HEK293 (cell line): ENCODE results near the gene KCNIP4.

ENCODE experiments used
- CTCF ChIA-PET: fragments of 350-600 bp; formaldehyde crosslinking; extraction: SDS; loops from one replicate; lab custom pipeline; 2021; ENCODE audit warnings: antibody characterized with exemption; lab: Yijun Ruan, JAX
- POLR2A ChIA-PET: fragments of 300-600 bp; formaldehyde crosslinking; extraction: SDS; loops from one replicate; lab custom pipeline; 2020; ENCODE audit warnings: antibody characterized with exemption, inconsistent platforms; lab: Yijun Ruan, JAX
- H3K27ac ChIP-seq: fragments of 200-500 bp; sonication (Bioruptor generic); 2 replicates; pipeline ENCODE4 v1.5.1; 2014; ENCODE audit warnings: low read depth, low read length, control low read depth, inconsistent platforms; ENCODE audit errors: extremely low read depth
- H3K36me3 ChIP-seq, 2 experiments: fragments of 200-500 bp in 1 of 2; sonication (Bioruptor generic) in 1 of 2; 1 replicate in 1 of 2; 2 replicates in 1 of 2; pipeline ENCODE4 v1.5.1; 2014 to 2017; ENCODE audit warnings: inconsistent platforms in 2 of 2, low read length in 2 of 2; ENCODE audit not compliant: control insufficient read depth in 2 of 2, insufficient read depth in 1 of 2
- H3K4me1 ChIP-seq: fragments of 200-500 bp; sonication (Bioruptor generic); 2 replicates; pipeline ENCODE4 v1.5.1; 2014; ENCODE audit warnings: mild to moderate bottlenecking, low read length, inconsistent platforms; ENCODE audit not compliant: control insufficient read depth, insufficient read depth
- H3K4me3 ChIP-seq: 2 replicates; pipeline ENCODE4 v1.5.1; 2011; ENCODE audit warnings: low read depth, mild to moderate bottlenecking, control low read depth, low read length, moderate library complexity
- H3K9me3 ChIP-seq: fragments of 200-500 bp; sonication (Bioruptor generic); 2 replicates; pipeline ENCODE4 v1.5.1; 2014; ENCODE audit warnings: low read depth, low read length, inconsistent platforms; ENCODE audit not compliant: control insufficient read depth, insufficient read depth
- HOXA7 ChIP-seq: sonication (generic); formaldehyde crosslinking; IDR thresholded peaks from 2 replicates; pipeline ENCODE4 v1.8.1; 2022; ENCODE audit warnings: missing genetic modification reagents, borderline replicate concordance
- OVOL3 ChIP-seq: fragments of 450-650 bp; formaldehyde crosslinking; IDR thresholded peaks from 2 replicates; pipeline ENCODE4 v1.5.1; 2016; ENCODE audit warnings: missing biosample characterization, missing genetic modification characterization
- YY2 ChIP-seq: fragments of 450-650 bp; formaldehyde crosslinking; IDR thresholded peaks from 2 replicates; pipeline ENCODE4 v1.5.1; 2016; ENCODE audit warnings: missing biosample characterization, missing genetic modification characterization
- ZBTB7A ChIP-seq: fragments of 450-650 bp; formaldehyde crosslinking; IDR thresholded peaks from 2 replicates; pipeline ENCODE4 v1.5.1; 2016; ENCODE audit warnings: low read depth, missing biosample characterization, missing genetic modification characterization
- ZFP37 ChIP-seq: fragments of 450-650 bp; formaldehyde crosslinking; IDR thresholded peaks from 2 replicates; pipeline ENCODE4 v1.5.1; 2016; ENCODE audit warnings: missing biosample characterization, missing genetic modification characterization
- ZNF146 ChIP-seq: fragments of 450-650 bp; formaldehyde crosslinking; IDR thresholded peaks from 2 replicates; pipeline ENCODE4 v1.5.1; 2016; ENCODE audit warnings: missing biosample characterization, missing genetic modification characterization
- ZNF423 ChIP-seq: fragments of 450-650 bp; formaldehyde crosslinking; IDR thresholded peaks from 2 replicates; pipeline ENCODE4 v1.5.1; 2016; ENCODE audit warnings: missing biosample characterization, missing genetic modification characterization
- ZNF530 ChIP-seq: fragments of 450-650 bp; formaldehyde crosslinking; IDR thresholded peaks from 2 replicates; pipeline ENCODE4 v1.5.1; 2016; ENCODE audit warnings: low read depth, missing biosample characterization, missing genetic modification characterization
- ZNF701 ChIP-seq: fragments of 450-650 bp; formaldehyde crosslinking; IDR thresholded peaks from 2 replicates; pipeline ENCODE4 v1.5.1; 2016; ENCODE audit warnings: missing biosample characterization, missing genetic modification characterization
- ZXDB ChIP-seq: fragments of 450-650 bp; formaldehyde crosslinking; IDR thresholded peaks from 2 replicates; pipeline ENCODE4 v1.5.1; 2016; ENCODE audit warnings: missing biosample characterization, missing genetic modification characterization
- TF ChIP-seq, protein P1 (sequence below): fragments of 450-650 bp; formaldehyde crosslinking; IDR thresholded peaks from 2 replicates; pipeline ENCODE4 v1.5.1; 2017; ENCODE audit warnings: missing biosample characterization, missing genetic modification characterization
- TF ChIP-seq, protein P2 (sequence below): fragments of 450-650 bp; formaldehyde crosslinking; IDR thresholded peaks from 2 replicates; pipeline ENCODE4 v1.5.1; 2016; ENCODE audit warnings: missing biosample characterization, missing genetic modification characterization, borderline replicate concordance
- TF ChIP-seq, protein P3 (sequence below): fragments of 450-650 bp; formaldehyde crosslinking; IDR thresholded peaks from 2 replicates; pipeline ENCODE4 v1.5.1; 2016; ENCODE audit warnings: missing biosample characterization, missing genetic modification characterization
- TF ChIP-seq, protein P4 (sequence below): fragments of 450-650 bp; formaldehyde crosslinking; IDR thresholded peaks from 2 replicates; pipeline ENCODE4 v1.5.1; 2016; ENCODE audit warnings: missing biosample characterization, missing genetic modification characterization

The KCNIP4 gene

DNA sequence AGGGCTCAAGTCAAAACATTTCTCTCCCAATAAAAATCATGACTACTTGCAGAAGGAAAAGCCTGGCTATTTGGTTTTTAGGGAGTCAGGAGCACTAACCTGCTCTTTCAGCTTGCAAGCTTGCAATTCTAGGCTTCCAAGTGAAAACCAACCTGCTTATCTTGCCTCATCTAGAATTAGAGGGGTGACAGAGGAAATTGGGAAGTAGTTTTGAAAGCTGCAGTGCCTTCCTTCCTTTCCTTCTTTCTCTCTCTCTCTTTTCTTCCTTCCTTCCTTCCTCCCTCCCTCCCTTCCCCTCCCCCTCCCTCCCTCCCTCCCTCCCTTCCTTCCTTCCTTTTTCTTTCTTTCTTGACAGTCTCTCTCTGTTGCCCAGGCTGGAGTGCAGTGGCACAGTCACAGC, 417.5 kb downstream of the KCNIP4 start:
- ChIA-PET POLR2A (no interaction called here), CTCF (interaction anchor here (0.8 kb wide), 1 partner anchor 18 kb away, joined by 3 read pairs; no protein-coding TSS in a partner anchor)
- no peak for TF ChIP-seq YY2 (tag by site-specific recombination)

DNA sequence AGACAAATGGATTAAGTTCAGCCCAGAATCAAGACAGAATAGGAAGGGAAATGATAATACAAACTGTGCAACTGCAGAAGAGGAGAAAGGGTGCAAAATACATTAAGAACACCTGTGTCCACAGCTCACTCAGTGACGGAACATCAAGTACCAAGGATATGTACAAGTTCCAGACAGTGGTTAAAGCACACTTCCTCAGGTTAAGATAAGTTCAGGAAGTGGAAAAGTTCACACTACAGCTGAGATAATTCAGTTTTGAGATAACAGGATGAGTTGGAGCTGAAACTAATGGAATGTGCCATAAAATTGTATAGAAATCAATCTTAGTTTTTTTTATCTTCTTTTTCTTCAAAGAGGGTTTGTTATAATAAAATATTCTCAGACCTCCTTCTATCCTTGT, 419.4 kb downstream of the KCNIP4 start:
- ChIA-PET POLR2A (no interaction called here), CTCF (no interaction called here)
- H3K9me3 ChIP-seq: no peaks in the 10 kb centered on the region
- no peaks in the 10 kb centered on the region for H3K4me1 ChIP-seq
- H3K36me3 ChIP-seq: no peaks in the 10 kb centered on the region
- no peak overlapping the region for H3K4me3 ChIP-seq
- no peak overlapping the region for H3K27ac ChIP-seq
- TF ChIP-seq ZNF530 (tag by site-specific recombination) (no peak), ZNF701 (tag by site-specific recombination) (no peak), OVOL3 (tag by site-specific recombination) (no peak), ZXDB (tag by site-specific recombination) (no peak), HOXA7 (CRISPR knock-in tag) (no peak), ZNF146 (tag by site-specific recombination) (no peak), ZNF423 (tag by site-specific recombination) (no peak), ZFP37 (no peak), ZBTB7A (no peak)
- TF ChIP-seq, protein P1, sequence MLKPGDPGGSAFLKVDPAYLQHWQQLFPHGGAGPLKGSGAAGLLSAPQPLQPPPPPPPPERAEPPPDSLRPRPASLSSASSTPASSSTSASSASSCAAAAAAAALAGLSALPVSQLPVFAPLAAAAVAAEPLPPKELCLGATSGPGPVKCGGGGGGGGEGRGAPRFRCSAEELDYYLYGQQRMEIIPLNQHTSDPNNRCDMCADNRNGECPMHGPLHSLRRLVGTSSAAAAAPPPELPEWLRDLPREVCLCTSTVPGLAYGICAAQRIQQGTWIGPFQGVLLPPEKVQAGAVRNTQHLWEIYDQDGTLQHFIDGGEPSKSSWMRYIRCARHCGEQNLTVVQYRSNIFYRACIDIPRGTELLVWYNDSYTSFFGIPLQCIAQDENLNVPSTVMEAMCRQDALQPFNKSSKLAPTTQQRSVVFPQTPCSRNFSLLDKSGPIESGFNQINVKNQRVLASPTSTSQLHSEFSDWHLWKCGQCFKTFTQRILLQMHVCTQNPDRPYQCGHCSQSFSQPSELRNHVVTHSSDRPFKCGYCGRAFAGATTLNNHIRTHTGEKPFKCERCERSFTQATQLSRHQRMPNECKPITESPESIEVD (tag by site-specific recombination): no peak
- TF ChIP-seq, protein P2, sequence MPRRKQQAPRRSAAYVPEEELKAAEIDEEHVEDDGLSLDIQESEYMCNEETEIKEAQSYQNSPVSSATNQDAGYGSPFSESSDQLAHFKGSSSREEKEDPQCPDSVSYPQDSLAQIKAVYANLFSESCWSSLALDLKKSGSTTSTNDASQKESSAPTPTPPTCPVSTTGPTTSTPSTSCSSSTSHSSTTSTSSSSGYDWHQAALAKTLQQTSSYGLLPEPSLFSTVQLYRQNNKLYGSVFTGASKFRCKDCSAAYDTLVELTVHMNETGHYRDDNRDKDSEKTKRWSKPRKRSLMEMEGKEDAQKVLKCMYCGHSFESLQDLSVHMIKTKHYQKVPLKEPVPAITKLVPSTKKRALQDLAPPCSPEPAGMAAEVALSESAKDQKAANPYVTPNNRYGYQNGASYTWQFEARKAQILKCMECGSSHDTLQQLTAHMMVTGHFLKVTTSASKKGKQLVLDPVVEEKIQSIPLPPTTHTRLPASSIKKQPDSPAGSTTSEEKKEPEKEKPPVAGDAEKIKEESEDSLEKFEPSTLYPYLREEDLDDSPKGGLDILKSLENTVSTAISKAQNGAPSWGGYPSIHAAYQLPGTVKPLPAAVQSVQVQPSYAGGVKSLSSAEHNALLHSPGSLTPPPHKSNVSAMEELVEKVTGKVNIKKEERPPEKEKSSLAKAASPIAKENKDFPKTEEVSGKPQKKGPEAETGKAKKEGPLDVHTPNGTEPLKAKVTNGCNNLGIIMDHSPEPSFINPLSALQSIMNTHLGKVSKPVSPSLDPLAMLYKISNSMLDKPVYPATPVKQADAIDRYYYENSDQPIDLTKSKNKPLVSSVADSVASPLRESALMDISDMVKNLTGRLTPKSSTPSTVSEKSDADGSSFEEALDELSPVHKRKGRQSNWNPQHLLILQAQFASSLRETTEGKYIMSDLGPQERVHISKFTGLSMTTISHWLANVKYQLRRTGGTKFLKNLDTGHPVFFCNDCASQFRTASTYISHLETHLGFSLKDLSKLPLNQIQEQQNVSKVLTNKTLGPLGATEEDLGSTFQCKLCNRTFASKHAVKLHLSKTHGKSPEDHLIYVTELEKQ (tag by site-specific recombination): no peak
- TF ChIP-seq, protein P3, sequence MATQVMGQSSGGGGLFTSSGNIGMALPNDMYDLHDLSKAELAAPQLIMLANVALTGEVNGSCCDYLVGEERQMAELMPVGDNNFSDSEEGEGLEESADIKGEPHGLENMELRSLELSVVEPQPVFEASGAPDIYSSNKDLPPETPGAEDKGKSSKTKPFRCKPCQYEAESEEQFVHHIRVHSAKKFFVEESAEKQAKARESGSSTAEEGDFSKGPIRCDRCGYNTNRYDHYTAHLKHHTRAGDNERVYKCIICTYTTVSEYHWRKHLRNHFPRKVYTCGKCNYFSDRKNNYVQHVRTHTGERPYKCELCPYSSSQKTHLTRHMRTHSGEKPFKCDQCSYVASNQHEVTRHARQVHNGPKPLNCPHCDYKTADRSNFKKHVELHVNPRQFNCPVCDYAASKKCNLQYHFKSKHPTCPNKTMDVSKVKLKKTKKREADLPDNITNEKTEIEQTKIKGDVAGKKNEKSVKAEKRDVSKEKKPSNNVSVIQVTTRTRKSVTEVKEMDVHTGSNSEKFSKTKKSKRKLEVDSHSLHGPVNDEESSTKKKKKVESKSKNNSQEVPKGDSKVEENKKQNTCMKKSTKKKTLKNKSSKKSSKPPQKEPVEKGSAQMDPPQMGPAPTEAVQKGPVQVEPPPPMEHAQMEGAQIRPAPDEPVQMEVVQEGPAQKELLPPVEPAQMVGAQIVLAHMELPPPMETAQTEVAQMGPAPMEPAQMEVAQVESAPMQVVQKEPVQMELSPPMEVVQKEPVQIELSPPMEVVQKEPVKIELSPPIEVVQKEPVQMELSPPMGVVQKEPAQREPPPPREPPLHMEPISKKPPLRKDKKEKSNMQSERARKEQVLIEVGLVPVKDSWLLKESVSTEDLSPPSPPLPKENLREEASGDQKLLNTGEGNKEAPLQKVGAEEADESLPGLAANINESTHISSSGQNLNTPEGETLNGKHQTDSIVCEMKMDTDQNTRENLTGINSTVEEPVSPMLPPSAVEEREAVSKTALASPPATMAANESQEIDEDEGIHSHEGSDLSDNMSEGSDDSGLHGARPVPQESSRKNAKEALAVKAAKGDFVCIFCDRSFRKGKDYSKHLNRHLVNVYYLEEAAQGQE (tag by site-specific recombination): no peak
- TF ChIP-seq, protein P4, sequence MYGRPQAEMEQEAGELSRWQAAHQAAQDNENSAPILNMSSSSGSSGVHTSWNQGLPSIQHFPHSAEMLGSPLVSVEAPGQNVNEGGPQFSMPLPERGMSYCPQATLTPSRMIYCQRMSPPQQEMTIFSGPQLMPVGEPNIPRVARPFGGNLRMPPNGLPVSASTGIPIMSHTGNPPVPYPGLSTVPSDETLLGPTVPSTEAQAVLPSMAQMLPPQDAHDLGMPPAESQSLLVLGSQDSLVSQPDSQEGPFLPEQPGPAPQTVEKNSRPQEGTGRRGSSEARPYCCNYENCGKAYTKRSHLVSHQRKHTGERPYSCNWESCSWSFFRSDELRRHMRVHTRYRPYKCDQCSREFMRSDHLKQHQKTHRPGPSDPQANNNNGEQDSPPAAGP (tag by site-specific recombination): no peak

More for the DNA sequence above, 417.5 kb downstream of the KCNIP4 start:
- Histone ChIP-seq H3K4me1 (no peaks in the 10 kb centered on the region), H3K27ac (no peak overlapping the region), H3K4me3 (no peak overlapping the region), H3K9me3 (no peaks in the 10 kb centered on the region), H3K36me3 (no peaks in the 10 kb centered on the region)
